ENCODE data around the gene FPR2. TPM values are rescaled to one million over a fixed set of nuclear protein-coding genes. Genes with fewer than 3 reads are reported as not detected.

The FPR2 gene
- total and polyA plus RNA-seq, 9 of the 15 experiments (the other 6 are each of a cell fraction or from before 2014, with no cell fraction given) = 0.03 to 0.15 (median 0.07) TPM; not detected in 6

- ChIA-PET CTCF (ENCODE audit: low intra/inter-chr PET ratio) (interaction anchor here (0.6 kb wide), 1 partner anchor 550 kb away, joined by 4 read pairs; no protein-coding TSS in a partner anchor), POLR2A (no interaction called here)
- Histone ChIP-seq H3K4me2 (ENCODE audit: insufficient read depth, low read length) (no peak overlapping the region), H3K27ac (ENCODE audit: extremely low read depth, low read depth, low read length) (no peak overlapping the region), H3K9me1 (ENCODE audit: control insufficient read depth, insufficient read depth, low read length) (no peaks in the 10 kb centered on the region), H3K9me3 (replicated peaks; ENCODE audit: control insufficient read depth, insufficient read depth, low read depth, low read length) (no peaks in the 10 kb centered on the region), H3K36me3 (ENCODE audit: control insufficient read depth, insufficient read depth, low read length) (no peaks in the 10 kb centered on the region), H3K4me3 (no peak overlapping the region), H4K20me1 (replicated peaks; ENCODE audit: control insufficient read depth, insufficient read depth, low read length) (no peaks in the 10 kb centered on the region), H3K4me1 (replicated peaks in 1 of 2; ENCODE audit: control insufficient read depth in 2 of 2, insufficient read depth in 2 of 2, low read length in 2 of 2) (no peaks in the 10 kb centered on the region), H3K9ac (ENCODE audit: insufficient read depth in 1 of 2, low read depth in 2 of 2, low read length in 2 of 2) (no peak overlapping the region), H3K27me3 (ENCODE audit: control insufficient read depth in 2 of 2, insufficient read depth in 2 of 2, low read length in 2 of 2) (no peaks in the 10 kb centered on the region), H2AFZ (ENCODE audit: low read depth, low read length) (no peak overlapping the region), H3K79me2 (ENCODE audit: control insufficient read depth, insufficient read depth, low read length) (no peaks in the 10 kb centered on the region)
- FAIRE-seq (no peak), DNase-seq (ENCODE audit: extremely low read depth in 1 of 4, low spot score in 3 of 4) (no peak), ATAC-seq (no peak)
- intact Hi-C loops (cut with micrococcal nuclease) (no loop called here), in situ Hi-C loops (cut with MboI) (no loop called here)
- WGBS (ENCODE audit: insufficient coverage, low coverage, missing lambda C conversion rate) = 0% methylated on average over 1 of the region's 1 CpG
- no TSS peak for BruUV-seq (replicated peaks)
- TF ChIP-seq TFE3 (CRISPR knock-in tag; IDR thresholded peaks at IDR 0.05) = no peak
- no peak for TF ChIP-seq MAZ (CRISPR knock-in tag; conservative IDR thresholded peaks at IDR 0.05 in 1 of 2, IDR thresholded peaks at IDR 0.05 in 1 of 2)
- TF ChIP-seq HCFC1 (IDR thresholded peaks at IDR 0.05; ENCODE audit: low read depth, low read length) = no peak
- no peak for TF ChIP-seq ID3 (CRISPR knock-in tag; IDR thresholded peaks at IDR 0.05)
- no peak for TF ChIP-seq ID3 (tag; IDR thresholded peaks at IDR 0.05)
- TF ChIP-seq HIVEP1 (CRISPR knock-in tag; IDR thresholded peaks at IDR 0.05) = no peak
- TF ChIP-seq PREB (CRISPR knock-in tag; IDR thresholded peaks at IDR 0.05) = no peak
- no peak for TF ChIP-seq REST (IDR thresholded peaks at IDR 0.05; ENCODE audit: borderline replicate concordance)
- TF ChIP-seq REST (CRISPR knock-in tag; IDR thresholded peaks at IDR 0.05; ENCODE audit: low read depth) = no peak
- no peak for TF ChIP-seq ZC3H11A (IDR thresholded peaks at IDR 0.05; ENCODE audit: low read depth, low read length)
- TF ChIP-seq CREBBP (IDR thresholded peaks at IDR 0.05; ENCODE audit: low read depth, low read length) = no peak
- TF ChIP-seq ARID2 (IDR thresholded peaks at IDR 0.05) = no peak
- TF ChIP-seq ZNF785 (CRISPR knock-in tag; IDR thresholded peaks at IDR 0.05) = no peak
Measured at GRCh38 chr19:51816711-51817110, 55.7 kb downstream of the FPR2 start.

Data from K562 (cell line).